HG02840 (cell line): ENCODE data around the gene POU1F1.
A peak's percentile ranks its signal among the peaks of the same experiment; 100 is the strongest.
"Not testable (repeated sequence)": the region's sequence is repeated elsewhere in the genome, so short reads cannot be mapped to it uniquely, and the experiment has no call there.

Source experiments
- ATAC-seq: cut with Tn5 transposase; IDR thresholded peaks from one replicate; pipeline ENCODE4 v1.9.1; 2021; ENCODE audit warnings: mild to moderate bottlenecking, moderate library complexity, moderate number of reproducible peaks; ENCODE audit not compliant: unreplicated experiment, low FRiP score

The POU1F1 gene

DNA sequence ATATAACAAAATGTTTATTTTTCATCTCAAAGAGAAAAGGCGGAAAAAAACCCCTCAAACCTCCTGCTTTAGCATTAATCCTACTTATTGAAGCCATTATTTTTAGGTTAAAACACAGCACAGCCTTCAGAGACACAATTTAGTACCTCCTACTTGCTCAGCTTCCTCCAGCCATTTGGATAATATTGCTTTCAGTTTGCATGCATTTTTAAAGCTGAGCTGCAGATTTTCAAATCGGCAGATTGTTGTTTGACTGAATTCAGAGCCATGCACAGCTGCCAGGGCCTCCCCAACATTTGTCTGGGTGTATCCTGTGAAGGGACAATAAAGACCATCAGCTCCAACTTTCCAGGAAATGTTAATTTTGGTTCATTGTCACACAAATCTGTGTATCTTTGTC, 14.5 kb downstream of the POU1F1 start:
- ATAC-seq: no peak

- no peak for ATAC-seq
Observed at GRCh38 chr3:87260270-87260669, 16.1 kb downstream of the POU1F1 start.

- ATAC-seq: no peak
Observed at GRCh38 chr3:87250009-87250408, 26.4 kb downstream of the POU1F1 start.

DNA sequence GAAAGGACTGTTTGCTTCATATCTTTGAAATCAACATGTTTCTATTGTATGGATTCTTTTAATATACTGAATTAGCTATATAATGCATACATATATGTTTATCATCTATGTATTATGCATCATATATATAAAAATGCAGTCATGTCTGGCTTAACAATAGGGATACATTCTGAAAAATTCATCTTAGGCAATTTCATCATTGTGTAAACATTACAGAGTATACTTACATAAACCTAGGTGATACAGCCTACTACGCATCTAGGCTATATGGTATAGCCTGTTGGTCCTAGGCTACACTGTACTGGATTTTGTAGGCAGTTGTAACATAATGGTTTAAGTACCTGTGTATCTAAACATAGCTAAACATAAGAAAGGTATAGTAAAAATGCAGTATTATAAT, 27.6 kb downstream of the POU1F1 start:
- no peak for ATAC-seq

DNA sequence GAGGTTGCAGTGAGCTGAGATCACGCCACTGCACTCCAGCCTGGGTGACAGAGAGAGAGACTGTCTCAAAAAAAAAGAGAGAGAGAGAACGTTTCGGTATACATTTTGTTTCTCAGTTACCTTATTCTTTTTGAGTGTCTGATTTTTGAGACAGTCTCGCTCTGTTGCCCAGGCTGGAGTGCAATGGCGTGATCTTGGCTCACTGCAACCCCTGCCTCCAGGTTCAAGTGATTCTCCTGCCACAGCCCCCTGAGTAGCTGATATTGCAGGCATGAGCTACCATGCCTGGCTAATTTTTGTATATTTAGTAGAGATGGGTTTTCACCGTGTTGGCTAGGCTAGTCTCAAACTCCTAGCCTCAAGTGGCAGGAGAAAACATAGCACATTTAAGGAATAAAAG, 28.2 kb downstream of the POU1F1 start:
- not testable (repeated sequence) for ATAC-seq

GRCh38 chr3:87247430-87247773, 29.0 kb downstream of the POU1F1 start:
- no peak for ATAC-seq

- ATAC-seq: no peak
Observed at GRCh38 chr3:87246662-87247429, 29.5 kb downstream of the POU1F1 start.

- no peak for ATAC-seq
Observed at GRCh38 chr3:87236093-87236492, 40.3 kb downstream of the POU1F1 start.

DNA sequence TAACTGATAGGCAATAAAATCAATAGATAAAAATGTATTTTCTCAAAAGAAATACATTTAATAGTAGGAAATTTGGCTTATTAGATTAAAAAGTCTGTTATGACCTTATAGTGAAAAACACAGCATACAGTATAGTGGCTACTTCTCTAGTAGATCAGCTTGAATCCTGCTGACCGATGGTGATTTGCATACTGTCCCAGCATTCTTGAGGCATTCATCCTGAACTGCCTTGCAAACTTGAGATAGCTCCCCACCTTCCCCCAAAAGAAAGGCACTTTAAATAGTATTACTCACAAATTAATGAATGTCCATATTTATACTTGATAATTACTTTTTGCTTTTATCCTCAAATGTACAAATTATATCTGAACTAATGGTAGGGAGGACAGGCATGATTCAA, 42.6 kb downstream of the POU1F1 start:
- no peak for ATAC-seq

GRCh38 chr3:87229113-87229512, 47.3 kb downstream of the POU1F1 start:
- ATAC-seq: no peak

DNA sequence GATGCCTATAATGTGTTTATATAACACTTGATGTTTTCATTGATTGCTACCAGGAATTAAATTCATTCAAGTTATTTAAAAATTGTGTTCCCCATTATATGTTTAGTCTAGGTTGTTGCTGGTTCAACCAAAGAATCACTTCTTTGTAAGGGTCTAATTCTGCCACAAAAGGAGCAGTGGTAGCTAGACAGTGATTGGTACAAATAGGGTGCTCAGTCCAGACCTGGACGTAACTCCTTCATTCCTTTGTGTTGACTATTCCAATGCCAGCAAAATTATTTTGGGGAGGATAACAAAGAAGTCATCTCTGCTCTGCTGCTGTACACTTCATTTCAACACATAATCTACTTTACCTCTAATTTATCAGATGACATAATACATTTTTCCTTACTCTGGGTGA, 48.1 kb downstream of the POU1F1 start:
- ATAC-seq: no peak

DNA sequence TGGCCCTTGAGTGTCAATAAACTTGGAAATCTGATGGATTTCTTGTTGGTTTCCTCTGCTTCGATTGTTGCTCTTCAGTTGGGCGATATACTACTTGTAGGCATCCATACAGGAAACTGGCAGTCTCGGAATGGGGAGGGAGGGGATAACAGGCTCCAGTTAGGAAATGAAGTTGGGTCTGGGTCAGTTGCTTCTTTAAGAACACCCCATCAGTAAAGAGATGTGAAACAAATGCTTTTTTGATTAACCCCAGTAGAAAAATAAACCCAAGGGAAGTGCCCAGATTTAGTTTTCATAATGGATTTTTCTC, 48.6 kb downstream of the POU1F1 start:
- ATAC-seq: no peak

DNA sequence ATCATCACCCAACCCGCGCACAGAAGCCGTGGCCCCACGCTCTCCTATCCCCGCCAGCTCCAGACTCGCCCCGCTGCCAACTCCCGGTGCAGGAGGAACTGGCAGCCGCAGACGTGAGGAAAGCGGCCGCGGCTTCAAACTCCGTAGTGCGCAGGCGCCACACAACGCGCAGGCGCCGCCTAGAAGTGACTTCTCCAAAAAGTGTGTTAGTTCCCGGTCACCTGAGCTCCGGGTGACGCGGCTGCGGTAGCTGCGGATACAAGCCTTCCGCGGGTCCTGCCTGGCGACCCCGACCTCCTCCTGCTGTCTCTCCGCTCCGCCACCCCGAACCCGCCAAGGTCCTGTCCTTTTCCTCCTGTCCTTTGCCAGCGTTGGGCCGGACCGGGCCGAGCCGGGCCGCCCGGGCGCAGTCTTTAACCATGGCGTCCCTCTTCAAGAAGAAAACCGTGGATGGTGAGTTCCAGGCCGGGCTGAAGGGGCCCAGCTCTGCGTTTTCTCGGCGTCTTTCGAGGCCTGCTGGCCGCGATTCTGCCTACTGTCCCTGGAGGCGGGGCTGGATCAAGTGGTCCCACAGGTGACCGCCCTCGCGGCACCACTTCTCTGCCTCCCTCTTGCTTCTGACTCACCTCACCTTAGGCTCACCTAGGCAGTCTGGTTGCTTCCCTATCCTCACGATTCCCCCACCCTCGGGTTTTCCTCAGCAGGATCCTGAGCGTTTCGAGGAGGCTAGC, 49.1 kb downstream of the POU1F1 start, which contains the start of gene CHMP2B:
Gene CHMP2B, plus strand, starts transcription at position 206 of the 731 bp plus-strand sequence. Its CDS starts 214 bp downstream, at position 420.
- peak; percentile 98 for ATAC-seq

GRCh38 chr3:87225659-87226058, 50.7 kb downstream of the POU1F1 start:
- no peak for ATAC-seq

DNA sequence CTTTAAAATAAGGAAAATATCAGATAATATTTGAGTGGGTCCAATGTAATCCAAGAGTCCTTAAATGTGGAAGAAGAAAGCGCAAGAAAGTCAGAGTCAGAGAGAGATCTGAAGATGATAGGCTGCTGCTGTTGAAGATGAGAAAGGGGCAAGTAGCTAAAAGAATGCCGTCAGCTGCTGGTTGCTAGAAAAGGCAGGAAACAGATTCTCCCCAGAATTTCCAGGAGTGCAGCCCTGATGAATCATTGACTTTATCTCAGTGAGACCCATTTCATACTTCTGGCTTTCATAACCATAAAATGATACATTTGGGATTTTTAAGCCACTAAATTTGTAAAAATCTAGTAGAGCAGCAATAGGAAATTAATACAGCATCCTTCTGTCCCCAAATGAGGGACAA, 56.8 kb downstream of the POU1F1 start:
- ATAC-seq: no peak

DNA sequence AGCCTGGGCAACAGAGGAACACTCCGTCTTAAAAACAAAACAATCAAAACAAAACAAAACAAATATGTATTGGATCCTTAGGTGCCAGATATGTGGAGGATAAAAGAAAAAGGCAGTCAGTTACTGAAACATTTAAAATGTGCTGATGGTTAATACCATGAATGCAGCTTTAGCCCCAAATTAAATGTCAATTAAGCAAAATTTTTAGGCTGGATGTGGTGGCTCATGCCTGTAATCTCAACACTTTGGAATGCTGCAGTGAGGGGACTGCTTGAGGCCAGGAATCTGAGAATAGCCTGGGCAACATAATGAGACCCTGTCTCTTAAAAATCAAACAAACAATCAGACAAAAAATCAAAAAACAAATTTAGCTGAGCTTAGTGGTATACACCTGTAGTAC, 57.8 kb downstream of the POU1F1 start:
- no peak for ATAC-seq
